ENCODE data around the gene HOXD1. TPM values are rescaled to one million over a fixed set of nuclear protein-coding genes. Genes with fewer than 3 reads are reported as not detected.

HOXD1 gene
- total RNA-seq, 2 donors from 2014 or later, result 0.18 TPM

- no peak overlapping the region for H3K4me3 Mint-ChIP-seq
- H3K9me3 Mint-ChIP-seq, result no peaks in the 10 kb centered on the region
- Histone ChIP-seq H3K27me3 (ENCODE audit: control insufficient read depth, insufficient read depth, low read length, poor library complexity, severe bottlenecking) (peaks cover 98% of the 10 kb centered on the region), H3K36me3 (ENCODE audit: control insufficient read depth, insufficient read depth, low read length) (no peaks in the 10 kb centered on the region), H3K9me3 (ENCODE audit: control insufficient read depth, low read length) (no peaks in the 10 kb centered on the region), H3K4me1 (ENCODE audit: control insufficient read depth, insufficient read depth, low read length) (no peaks in the 10 kb centered on the region), H3K27ac (ENCODE audit: low read depth, low read length) (no peak overlapping the region), H3K4me3 (ENCODE audit: low read length) (no peak overlapping the region), H3K9ac (ENCODE audit: extremely low read depth, low read length, poor library complexity, severe bottlenecking) (no peak overlapping the region)
- no peak for TF ChIP-seq CTCF (conservative IDR thresholded peaks at IDR 0.05)
- H3K27me3 Mint-ChIP-seq (ENCODE audit: insufficient read depth), result peaks cover 98% of the 10 kb centered on the region
- WGBS, 2 experiments (ENCODE audit: insufficient coverage in 1 of 2, insufficient read length in 1 of 2), result 0 to 38% methylated on average over 1 to 3 of the region's 4 CpGs
- no peak for DNase-seq
- H3K4me1 Mint-ChIP-seq, result peaks cover 8% of the 10 kb centered on the region
- no peak overlapping the region for H3K27ac Mint-ChIP-seq
- H3K36me3 Mint-ChIP-seq (ENCODE audit: low read depth), result no peaks in the 10 kb centered on the region
These were observed 43.1 kb upstream of the HOXD1 start for GRCh38 chr2:176145085-176145969.

- 52 to 56% methylated on average over 2 to 6 of the region's 6 CpGs for WGBS, 2 experiments (ENCODE audit: insufficient coverage in 1 of 2, insufficient read length in 1 of 2)
- H3K27me3 Mint-ChIP-seq (ENCODE audit: insufficient read depth), result peaks cover 100% of the 10 kb centered on the region
- Histone ChIP-seq H3K27me3 (ENCODE audit: control insufficient read depth, insufficient read depth, low read length, poor library complexity, severe bottlenecking) (peaks cover 100% of the 10 kb centered on the region), H3K27ac (ENCODE audit: low read depth, low read length) (no peak overlapping the region), H3K36me3 (ENCODE audit: control insufficient read depth, insufficient read depth, low read length) (no peaks in the 10 kb centered on the region), H3K9ac (ENCODE audit: extremely low read depth, low read length, poor library complexity, severe bottlenecking) (no peak overlapping the region), H3K4me3 (ENCODE audit: low read length) (no peak overlapping the region), H3K4me1 (ENCODE audit: control insufficient read depth, insufficient read depth, low read length) (no peaks in the 10 kb centered on the region), H3K9me3 (ENCODE audit: control insufficient read depth, low read length) (no peaks in the 10 kb centered on the region)
- H3K4me3 Mint-ChIP-seq, result no peak overlapping the region
- no peaks in the 10 kb centered on the region for H3K9me3 Mint-ChIP-seq
- peaks cover 8% of the 10 kb centered on the region for H3K4me1 Mint-ChIP-seq
- no peak overlapping the region for H3K27ac Mint-ChIP-seq
- H3K36me3 Mint-ChIP-seq (ENCODE audit: low read depth), result no peaks in the 10 kb centered on the region
- TF ChIP-seq CTCF (conservative IDR thresholded peaks at IDR 0.05), result no peak
- DNase-seq, result no peak
These were observed 42.4 kb upstream of the HOXD1 start for GRCh38 chr2:176146101-176146500.

GRCh38 chr2:176146645-176147044 is 41.8 kb upstream of the HOXD1 start:
- no peak for DNase-seq
- H3K4me1 ChIP-seq (ENCODE audit: control insufficient read depth, insufficient read depth, low read length), result no peaks in the 10 kb centered on the region
- no peak overlapping the region for H3K27ac ChIP-seq (ENCODE audit: low read depth, low read length)
- Mint-ChIP-seq H3K27me3 (ENCODE audit: insufficient read depth) (peaks cover 100% of the 10 kb centered on the region), H3K4me3 (no peak overlapping the region), H3K4me1 (peaks cover 8% of the 10 kb centered on the region), H3K27ac (no peak overlapping the region), H3K36me3 (ENCODE audit: low read depth) (no peaks in the 10 kb centered on the region), H3K9me3 (no peaks in the 10 kb centered on the region)
- peaks cover 100% of the 10 kb centered on the region for H3K27me3 ChIP-seq (ENCODE audit: control insufficient read depth, insufficient read depth, low read length, poor library complexity, severe bottlenecking)
- no peaks in the 10 kb centered on the region for H3K9me3 ChIP-seq (ENCODE audit: control insufficient read depth, low read length)
- no peak for TF ChIP-seq CTCF (conservative IDR thresholded peaks at IDR 0.05)
- H3K4me3 ChIP-seq (ENCODE audit: low read length), result no peak overlapping the region
- H3K36me3 ChIP-seq (ENCODE audit: control insufficient read depth, insufficient read depth, low read length), result no peaks in the 10 kb centered on the region
- no peak overlapping the region for H3K9ac ChIP-seq (ENCODE audit: extremely low read depth, low read length, poor library complexity, severe bottlenecking)
